Stimulated activated naive CD8-positive, alpha-beta T cell treated with anti-CD3 and anti-CD28 coated beads, Interleukin-15, Interleukin-2, amounts not matched to agents 100 ng/mL and 50 ng/mL, for 24 hours (primary cell): ENCODE measurements around the gene ATP6AP1.

Source experiments
- H3K27ac Mint-ChIP-seq: one replicate; pipeline ENCODE4 v1.8.0; 2021; ENCODE audit warnings: mild to moderate bottlenecking, mixed read lengths
- H3K27me3 Mint-ChIP-seq: one replicate; pipeline ENCODE4 v1.8.0; 2021; ENCODE audit warnings: mixed read lengths
- H3K36me3 Mint-ChIP-seq: one replicate; pipeline ENCODE4 v1.8.0; 2021; ENCODE audit warnings: low read depth, mixed read lengths
- H3K4me1 Mint-ChIP-seq: one replicate; pipeline ENCODE4 v1.8.0; 2021; ENCODE audit warnings: low read depth, mixed read lengths
- H3K4me3 Mint-ChIP-seq: one replicate; pipeline ENCODE4 v1.8.0; 2021; ENCODE audit warnings: mild to moderate bottlenecking, mixed read lengths
- H3K9me3 Mint-ChIP-seq: one replicate; pipeline ENCODE4 v1.8.0; 2021; ENCODE audit warnings: mixed read lengths

The ATP6AP1 gene

DNA sequence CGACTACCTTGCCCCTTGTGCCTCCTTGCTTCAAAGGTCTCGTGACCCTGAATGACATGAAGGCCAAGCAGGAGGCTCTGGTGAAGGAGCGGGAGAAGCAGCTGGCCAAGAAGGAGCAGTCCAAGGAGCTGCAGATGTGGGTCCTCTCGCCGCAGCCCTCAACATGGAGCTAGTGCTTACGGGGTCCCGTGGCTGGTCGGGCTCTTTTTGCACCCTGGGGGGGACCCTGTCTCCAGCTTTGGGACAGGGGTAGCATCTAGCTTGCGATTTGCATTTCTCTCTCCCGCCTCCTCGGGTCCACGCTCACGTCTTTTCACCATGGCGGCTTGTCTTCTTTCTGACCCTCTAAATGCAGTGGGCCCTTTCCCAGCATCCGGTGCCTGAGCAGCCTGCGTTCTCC, 17.3 kb downstream of the ATP6AP1 start:
- Mint-ChIP-seq H3K4me3 (no peak overlapping the region), H3K9me3 (no peaks in the 10 kb centered on the region), H3K27ac (no peak overlapping the region), H3K27me3 (no peaks in the 10 kb centered on the region), H3K4me1 (peaks cover 7% of the 10 kb centered on the region), H3K36me3 (peaks cover 4% of the 10 kb centered on the region)

DNA sequence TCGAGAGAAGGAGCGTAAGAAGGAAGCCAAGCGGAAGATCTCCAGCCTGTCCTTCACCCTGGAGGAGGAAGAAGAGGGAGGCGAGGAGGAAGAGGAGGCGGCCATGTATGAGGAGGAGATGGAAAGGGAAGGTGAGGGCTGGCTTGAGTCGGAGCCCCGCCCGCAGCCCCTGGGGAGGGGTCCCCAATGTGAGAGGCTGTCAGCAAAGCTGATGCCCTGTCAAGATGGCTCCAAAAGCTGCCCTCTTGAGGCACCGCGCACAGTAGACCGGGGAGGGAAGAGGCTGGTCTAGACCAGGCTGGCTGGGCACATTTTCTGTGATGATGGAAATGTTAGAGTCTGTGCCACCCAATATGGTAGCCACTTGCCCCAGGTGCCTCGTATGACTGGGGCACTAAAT, 18.0 kb downstream of the ATP6AP1 start:
- no peak overlapping the region for H3K27ac Mint-ChIP-seq
- H3K4me1 Mint-ChIP-seq, result peaks cover 4% of the 10 kb centered on the region
- no peaks in the 10 kb centered on the region for H3K27me3 Mint-ChIP-seq
- no peak overlapping the region for H3K4me3 Mint-ChIP-seq
- H3K36me3 Mint-ChIP-seq, result peaks cover 4% of the 10 kb centered on the region
- no peaks in the 10 kb centered on the region for H3K9me3 Mint-ChIP-seq

DNA sequence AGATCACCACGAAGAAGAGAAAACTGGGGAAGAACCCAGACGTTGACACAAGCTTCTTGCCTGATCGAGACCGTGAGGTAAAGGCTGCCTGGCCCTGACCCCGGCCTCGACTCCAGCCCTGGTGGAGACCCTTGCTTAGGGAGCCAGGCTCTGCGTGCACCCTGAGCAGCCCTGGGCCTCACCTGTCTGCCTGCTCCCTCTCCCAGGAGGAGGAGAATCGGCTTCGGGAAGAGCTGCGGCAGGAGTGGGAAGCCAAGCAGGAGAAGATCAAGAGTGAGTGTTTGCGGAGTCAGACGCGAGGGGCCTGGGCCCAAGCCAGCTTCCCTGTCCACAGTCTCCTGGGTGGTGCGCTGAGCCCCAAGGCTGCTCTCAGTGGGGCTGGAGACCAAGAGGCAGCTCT, 20.0 kb downstream of the ATP6AP1 start:
- H3K4me1 Mint-ChIP-seq, result peaks cover 2% of the 10 kb centered on the region
- peaks cover 4% of the 10 kb centered on the region for H3K36me3 Mint-ChIP-seq
- H3K27me3 Mint-ChIP-seq, result no peaks in the 10 kb centered on the region
- H3K4me3 Mint-ChIP-seq, result no peak overlapping the region
- no peak overlapping the region for H3K27ac Mint-ChIP-seq
- H3K9me3 Mint-ChIP-seq, result no peaks in the 10 kb centered on the region

DNA sequence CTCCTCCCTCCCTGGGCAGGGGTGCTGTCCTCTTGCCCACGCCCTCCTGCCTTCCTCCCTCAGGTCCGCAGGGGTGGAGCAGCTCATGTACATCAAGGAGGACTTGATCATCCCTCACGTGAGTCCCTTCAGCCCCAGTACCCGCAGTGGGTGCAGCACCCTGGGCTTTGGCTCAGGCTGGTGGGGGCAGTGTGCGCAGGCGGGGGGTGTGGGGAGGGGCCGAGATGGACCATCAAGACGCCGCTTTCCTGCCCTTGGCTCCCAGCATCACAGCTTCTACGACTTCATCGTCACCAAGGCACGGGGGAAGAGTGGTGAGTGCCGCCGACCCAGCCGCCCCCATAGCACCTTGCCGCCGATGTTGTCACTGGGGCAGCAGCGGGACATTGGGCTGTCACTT, 21.1 kb downstream of the ATP6AP1 start:
- no peaks in the 10 kb centered on the region for H3K4me1 Mint-ChIP-seq
- H3K9me3 Mint-ChIP-seq, result no peaks in the 10 kb centered on the region
- H3K27me3 Mint-ChIP-seq, result no peaks in the 10 kb centered on the region
- H3K36me3 Mint-ChIP-seq, result peaks cover 4% of the 10 kb centered on the region
- H3K4me3 Mint-ChIP-seq, result no peak overlapping the region
- H3K27ac Mint-ChIP-seq, result no peak overlapping the region

DNA sequence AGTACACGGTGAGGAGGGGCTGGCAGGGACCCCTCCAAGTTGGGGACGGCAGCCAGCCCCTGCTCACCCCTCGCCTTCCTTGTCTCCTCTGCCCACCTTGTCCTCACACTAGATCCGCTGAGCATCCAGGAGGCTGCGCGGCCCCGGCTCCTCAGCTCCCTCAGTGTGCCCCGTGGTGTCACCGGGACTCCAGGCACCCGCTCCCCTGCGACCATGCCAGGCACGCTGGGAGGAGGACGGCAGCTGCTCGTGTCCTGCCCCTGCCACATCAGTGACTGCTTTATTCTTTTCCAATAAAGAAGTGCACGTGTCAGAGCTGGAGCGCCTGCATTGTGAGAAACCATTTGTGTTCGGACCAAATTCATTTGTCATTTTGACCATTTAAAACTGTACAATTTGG, 21.8 kb downstream of the ATP6AP1 start:
- H3K36me3 Mint-ChIP-seq, result peaks cover 4% of the 10 kb centered on the region
- H3K9me3 Mint-ChIP-seq, result no peaks in the 10 kb centered on the region
- H3K27me3 Mint-ChIP-seq, result no peaks in the 10 kb centered on the region
- H3K27ac Mint-ChIP-seq, result no peak overlapping the region
- no peaks in the 10 kb centered on the region for H3K4me1 Mint-ChIP-seq
- H3K4me3 Mint-ChIP-seq, result no peak overlapping the region

DNA sequence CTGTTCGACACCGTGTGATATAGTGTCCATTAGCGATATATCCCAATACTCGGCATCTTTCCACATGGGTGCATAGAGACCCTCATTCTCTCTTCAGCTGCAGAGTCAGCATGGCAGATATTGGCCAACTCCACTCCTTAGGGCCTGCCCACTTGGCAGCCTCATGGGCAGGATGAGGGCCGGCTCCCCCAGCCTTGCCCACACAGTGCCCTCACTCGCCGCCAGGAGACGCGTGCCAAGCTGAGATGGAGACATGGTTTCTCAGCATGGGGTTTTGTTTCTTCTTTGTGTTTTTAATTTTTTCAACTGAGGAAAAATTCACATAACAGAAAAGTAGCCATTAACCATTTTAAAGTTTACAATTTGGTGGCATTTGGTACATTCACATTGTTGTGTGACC, 24.3 kb downstream of the ATP6AP1 start:
- H3K4me3 Mint-ChIP-seq, result no peak overlapping the region
- no peak overlapping the region for H3K27ac Mint-ChIP-seq
- H3K9me3 Mint-ChIP-seq, result no peaks in the 10 kb centered on the region

DNA sequence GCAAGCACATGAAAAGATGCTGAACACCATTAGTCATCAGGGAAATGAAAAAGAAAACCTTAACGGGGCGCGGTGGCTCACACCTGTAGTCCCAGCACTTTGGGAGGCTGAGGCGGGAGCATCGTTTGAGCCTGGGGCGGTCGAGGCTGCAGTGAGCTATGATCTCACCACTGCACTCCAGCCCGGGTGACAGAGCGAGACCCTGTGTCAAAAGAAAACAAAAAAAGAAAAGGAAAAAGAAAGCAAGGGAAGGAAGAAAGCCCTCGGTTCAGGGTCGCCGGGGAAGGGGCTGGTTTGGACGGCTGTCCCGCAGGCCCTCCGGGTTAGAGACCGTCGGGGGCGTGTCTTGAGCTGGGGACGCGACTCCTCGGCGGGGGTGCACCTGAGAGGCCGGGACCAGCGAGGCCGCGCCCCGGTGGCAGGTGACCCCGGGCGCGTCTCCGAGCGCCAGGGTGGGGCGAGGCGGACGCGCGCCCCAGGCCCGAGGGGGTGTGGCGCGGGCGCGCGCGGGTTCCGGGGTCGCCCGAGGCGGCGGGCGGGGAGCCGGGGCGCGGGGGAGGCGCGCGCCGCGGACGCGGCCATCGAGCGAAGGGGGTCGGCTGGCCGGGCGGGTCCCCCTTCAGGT, 29.1 kb downstream of the ATP6AP1 start:
- Mint-ChIP-seq H3K4me1 (peaks cover 6% of the 10 kb centered on the region), H3K27ac (peak overlapping the region; percentile 97)

More for the DNA sequence above, 24.3 kb downstream of the ATP6AP1 start:
- Mint-ChIP-seq H3K27me3 (no peaks in the 10 kb centered on the region), H3K36me3 (no peaks in the 10 kb centered on the region), H3K4me1 (peaks cover 6% of the 10 kb centered on the region)

DNA sequence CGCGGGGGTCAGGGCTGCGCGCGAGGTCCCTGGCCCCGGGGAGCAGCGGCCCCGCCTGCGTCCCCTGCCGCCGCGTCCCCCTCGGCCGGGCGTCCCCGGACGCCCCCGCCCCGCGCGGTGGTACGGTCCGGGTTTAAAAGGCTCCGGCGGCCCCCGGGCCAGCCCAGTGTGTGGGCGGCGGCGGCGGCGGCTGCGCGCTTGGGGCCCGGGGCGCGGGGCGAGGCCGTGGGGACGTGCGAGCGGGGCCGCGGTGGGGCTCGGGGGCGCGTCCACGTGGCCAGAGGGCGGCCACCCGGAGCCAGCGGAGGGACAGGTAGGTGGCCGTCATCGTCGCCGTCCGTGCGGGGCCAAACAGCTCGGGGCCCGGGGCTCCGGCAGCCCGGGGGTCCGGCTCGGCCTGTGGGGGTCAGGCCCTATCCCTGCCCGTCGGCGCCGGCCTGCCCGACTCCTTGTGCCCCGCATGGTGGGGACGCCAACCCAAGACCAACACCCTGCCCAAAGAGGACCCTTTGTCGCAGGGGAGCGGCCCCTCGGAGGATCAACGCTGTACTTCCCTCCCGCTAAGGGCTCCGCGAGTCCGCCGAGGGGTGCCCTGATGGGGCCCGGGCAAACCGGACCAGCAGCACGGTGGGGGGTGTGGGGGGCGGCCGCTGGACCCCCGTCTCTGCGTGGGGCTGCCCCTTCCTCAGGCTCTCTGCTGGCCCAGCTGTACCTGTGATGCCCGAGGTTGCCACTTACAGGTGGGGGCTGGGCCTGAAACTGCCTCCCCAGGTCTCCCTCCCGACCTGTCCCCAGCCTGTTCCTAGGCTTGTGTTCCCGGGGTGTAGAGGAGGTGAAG, 29.9 kb downstream of the ATP6AP1 start, which contains the start of gene PLXNA3:
Gene PLXNA3, plus strand, starts transcription at position 166 of the 838 bp plus-strand sequence. CDS start 1,903 bp downstream, outside the sequence.
- peaks cover 4% of the 10 kb centered on the region for H3K36me3 Mint-ChIP-seq
- no peaks in the 10 kb centered on the region for H3K27me3 Mint-ChIP-seq
- H3K9me3 Mint-ChIP-seq, result no peaks in the 10 kb centered on the region
- peaks cover 6% of the 10 kb centered on the region for H3K4me1 Mint-ChIP-seq
- peak within 1 kb of the TSS; percentile 97 for H3K27ac Mint-ChIP-seq
- peak within 1 kb of the TSS; percentile 91 for H3K4me3 Mint-ChIP-seq

More for the DNA sequence above, 29.1 kb downstream of the ATP6AP1 start:
- no peaks in the 10 kb centered on the region for H3K9me3 Mint-ChIP-seq
- no peaks in the 10 kb centered on the region for H3K27me3 Mint-ChIP-seq
- peak overlapping the region; percentile 91 for H3K4me3 Mint-ChIP-seq
- peaks cover 4% of the 10 kb centered on the region for H3K36me3 Mint-ChIP-seq

DNA sequence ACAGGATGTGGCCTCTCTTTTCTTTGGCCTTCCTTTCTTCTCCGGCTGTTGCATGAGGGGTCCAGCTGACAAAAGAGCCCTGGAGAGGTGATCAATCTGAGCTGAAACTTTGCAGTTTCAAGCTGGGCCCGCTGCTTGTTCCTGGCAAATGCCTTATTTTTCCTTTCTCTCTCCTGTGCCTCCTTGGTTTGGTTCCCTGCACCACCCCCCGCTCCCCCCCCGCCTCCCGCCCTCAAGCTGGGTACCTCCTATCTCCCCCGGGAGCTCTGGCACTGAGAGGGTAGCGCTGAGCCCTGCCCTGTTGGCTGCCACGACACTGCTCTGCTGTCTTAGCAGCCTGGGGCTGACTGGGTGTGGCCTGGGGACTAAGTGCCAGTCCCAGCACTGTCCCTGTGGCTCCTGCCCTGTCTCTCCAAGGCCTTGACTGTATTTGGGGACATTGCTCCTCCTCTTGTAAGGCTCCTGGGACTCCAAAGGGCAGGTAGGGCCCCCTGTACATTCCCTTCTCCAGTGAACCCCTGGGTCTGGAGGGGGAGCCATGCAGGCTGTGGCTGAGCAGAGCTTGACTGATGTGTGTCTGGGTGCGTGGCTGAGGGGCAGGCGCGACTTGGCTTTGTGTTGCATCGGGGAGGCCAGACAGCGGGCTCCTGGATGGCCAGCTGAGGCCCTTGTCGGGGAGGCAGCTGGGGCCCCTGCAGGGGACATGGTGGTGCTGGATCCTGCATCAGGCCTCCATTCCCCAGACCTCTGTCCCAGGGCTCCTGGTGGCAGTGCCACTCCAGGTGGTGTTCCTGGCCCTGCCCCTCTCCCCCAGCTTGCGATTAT, 30.7 kb downstream of the ATP6AP1 start:
- Mint-ChIP-seq H3K27ac (no peak overlapping the region), H3K4me1 (peaks cover 6% of the 10 kb centered on the region), H3K4me3 (peak overlapping the region; percentile 82), H3K9me3 (no peaks in the 10 kb centered on the region), H3K27me3 (no peaks in the 10 kb centered on the region), H3K36me3 (peaks cover 4% of the 10 kb centered on the region)

DNA sequence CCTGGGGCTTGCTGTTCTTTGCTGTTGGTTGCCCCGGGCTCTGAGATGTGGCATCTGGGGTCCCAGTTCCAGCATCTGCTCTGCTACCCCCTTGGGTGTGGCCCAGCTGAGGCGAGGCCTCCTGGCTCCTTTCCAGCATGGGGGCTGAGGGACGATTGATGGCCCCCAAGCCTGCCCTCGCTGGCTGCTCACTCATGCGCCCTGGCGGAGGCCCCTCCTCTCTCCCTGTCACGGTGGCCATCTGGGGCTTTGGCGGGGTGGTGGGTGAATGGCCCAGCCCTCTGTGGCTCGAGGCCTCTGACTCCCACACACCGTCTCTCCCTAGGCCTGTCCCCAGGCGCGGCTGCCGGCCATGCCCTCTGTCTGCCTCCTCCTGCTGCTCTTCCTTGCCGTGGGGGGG, 31.4 kb downstream of the ATP6AP1 start:
- peak overlapping the region; percentile 82 for H3K4me3 Mint-ChIP-seq

DNA sequence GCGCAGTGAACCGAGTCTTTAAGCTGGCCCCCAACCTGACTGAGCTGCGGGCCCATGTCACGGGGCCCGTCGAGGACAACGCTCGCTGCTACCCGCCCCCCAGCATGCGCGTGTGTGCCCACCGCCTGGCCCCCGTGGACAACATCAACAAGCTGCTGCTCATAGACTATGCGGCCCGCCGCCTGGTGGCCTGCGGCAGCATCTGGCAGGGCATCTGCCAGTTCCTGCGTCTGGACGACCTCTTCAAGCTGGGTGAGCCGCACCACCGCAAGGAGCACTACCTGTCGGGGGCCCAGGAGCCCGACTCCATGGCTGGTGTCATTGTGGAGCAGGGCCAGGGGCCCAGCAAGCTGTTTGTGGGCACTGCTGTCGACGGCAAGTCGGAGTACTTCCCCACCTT, 31.8 kb downstream of the ATP6AP1 start:
- Mint-ChIP-seq H3K27me3 (no peaks in the 10 kb centered on the region), H3K9me3 (no peaks in the 10 kb centered on the region), H3K4me1 (peaks cover 6% of the 10 kb centered on the region), H3K4me3 (peak overlapping the region; percentile 82), H3K36me3 (peaks cover 4% of the 10 kb centered on the region), H3K27ac (no peak overlapping the region)

More for the DNA sequence above, 31.4 kb downstream of the ATP6AP1 start:
- Mint-ChIP-seq H3K27me3 (no peaks in the 10 kb centered on the region), H3K27ac (no peak overlapping the region), H3K36me3 (peaks cover 4% of the 10 kb centered on the region), H3K4me1 (peaks cover 6% of the 10 kb centered on the region), H3K9me3 (no peaks in the 10 kb centered on the region)

DNA sequence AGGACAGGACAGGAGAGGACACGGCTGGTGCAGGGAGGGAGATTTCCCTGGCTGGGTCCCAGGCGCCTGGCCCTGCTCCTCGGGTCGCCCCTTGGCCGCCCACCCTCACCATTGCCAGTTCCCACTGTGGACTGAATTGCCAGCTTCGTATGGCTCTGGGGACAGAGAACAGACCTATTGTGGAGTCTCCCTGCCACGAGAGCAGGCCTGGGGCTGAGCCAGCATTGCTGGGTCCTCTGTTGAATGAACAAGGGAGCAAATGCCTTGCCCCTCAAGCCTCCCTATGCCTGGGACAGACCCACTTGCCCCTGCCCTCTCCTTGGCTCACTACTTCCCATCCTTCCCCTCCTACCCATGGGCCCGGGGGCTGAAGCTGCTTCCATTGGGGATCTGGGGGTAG, 33.9 kb downstream of the ATP6AP1 start:
- Mint-ChIP-seq H3K4me3 (no peak overlapping the region), H3K27me3 (no peaks in the 10 kb centered on the region), H3K4me1 (peaks cover 2% of the 10 kb centered on the region), H3K9me3 (no peaks in the 10 kb centered on the region), H3K27ac (no peak overlapping the region), H3K36me3 (peaks cover 4% of the 10 kb centered on the region)

DNA sequence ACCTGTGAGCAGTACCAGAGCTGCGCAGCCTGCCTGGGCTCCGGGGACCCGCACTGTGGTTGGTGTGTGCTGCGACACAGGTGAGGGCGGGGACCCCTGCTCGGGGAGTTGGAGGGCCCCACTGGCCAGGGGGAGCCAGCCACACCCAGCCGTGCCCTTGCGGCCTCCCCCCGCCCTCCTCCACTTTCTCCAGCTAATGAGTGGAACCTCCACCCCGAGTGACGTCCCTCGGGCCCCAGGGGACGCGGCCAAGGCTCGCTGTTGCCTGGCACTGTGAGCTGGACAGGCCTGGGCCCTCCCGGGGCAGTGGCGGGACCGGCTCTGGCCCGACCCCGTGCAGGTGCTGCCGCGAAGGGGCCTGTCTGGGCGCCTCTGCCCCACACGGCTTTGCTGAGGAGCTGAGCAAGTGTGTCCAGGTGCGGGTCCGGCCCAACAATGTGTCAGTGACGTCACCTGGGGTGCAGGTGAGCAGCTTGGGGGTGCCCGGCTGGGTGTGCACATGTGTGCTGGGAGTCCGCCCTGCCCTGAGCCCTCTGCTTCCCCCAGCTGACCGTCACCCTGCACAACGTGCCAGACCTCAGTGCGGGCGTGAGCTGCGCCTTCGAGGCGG, 35.2 kb downstream of the ATP6AP1 start:
- Mint-ChIP-seq H3K4me1 (no peaks in the 10 kb centered on the region), H3K4me3 (no peak overlapping the region), H3K27me3 (no peaks in the 10 kb centered on the region), H3K27ac (no peak overlapping the region), H3K9me3 (no peaks in the 10 kb centered on the region), H3K36me3 (peaks cover 4% of the 10 kb centered on the region)

DNA sequence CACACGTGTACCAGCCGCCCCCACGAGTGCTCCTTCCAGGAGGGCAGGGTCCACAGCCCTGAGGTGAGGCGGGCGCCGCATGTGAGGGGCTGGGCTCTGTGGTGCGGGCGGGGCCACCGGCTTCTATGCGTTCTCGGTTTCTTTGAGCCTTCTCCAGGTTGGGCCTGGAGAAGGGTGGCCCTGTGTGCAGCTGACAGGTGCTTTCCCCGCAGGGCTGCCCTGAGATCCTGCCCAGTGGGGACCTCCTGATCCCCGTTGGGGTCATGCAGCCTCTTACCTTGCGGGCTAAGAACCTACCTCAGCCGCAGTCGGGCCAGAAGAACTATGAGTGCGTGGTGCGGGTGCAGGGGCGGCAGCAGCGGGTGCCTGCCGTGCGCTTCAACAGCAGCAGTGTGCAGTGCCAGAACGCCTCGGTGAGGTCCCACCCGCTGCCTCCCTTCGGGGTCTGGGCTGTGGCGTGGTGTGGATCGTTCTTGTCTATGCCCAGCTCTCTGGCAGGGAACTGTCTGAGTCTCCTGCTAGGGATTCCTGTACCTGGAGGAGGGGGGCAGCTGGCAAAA, 36.4 kb downstream of the ATP6AP1 start:
- H3K9me3 Mint-ChIP-seq, result no peaks in the 10 kb centered on the region
- peaks cover 4% of the 10 kb centered on the region for H3K36me3 Mint-ChIP-seq

More for the DNA sequence above, 36.4 kb downstream of the ATP6AP1 start:
- Mint-ChIP-seq H3K27ac (no peak overlapping the region), H3K4me1 (no peaks in the 10 kb centered on the region), H3K27me3 (no peaks in the 10 kb centered on the region), H3K4me3 (no peak overlapping the region)
